NCI-H2081 (cell line): ENCODE results near the gene CFAP410.
"Not testable (repeated sequence)": the region's sequence is repeated elsewhere in the genome, so short reads cannot be mapped to it uniquely, and the experiment has no call there.

Experiments used
- DNase-seq, 2 experiments: peaks; one replicate each; lab custom pipeline; 2025; lab: John Stamatoyannopoulos, UW

Gene CFAP410

DNA sequence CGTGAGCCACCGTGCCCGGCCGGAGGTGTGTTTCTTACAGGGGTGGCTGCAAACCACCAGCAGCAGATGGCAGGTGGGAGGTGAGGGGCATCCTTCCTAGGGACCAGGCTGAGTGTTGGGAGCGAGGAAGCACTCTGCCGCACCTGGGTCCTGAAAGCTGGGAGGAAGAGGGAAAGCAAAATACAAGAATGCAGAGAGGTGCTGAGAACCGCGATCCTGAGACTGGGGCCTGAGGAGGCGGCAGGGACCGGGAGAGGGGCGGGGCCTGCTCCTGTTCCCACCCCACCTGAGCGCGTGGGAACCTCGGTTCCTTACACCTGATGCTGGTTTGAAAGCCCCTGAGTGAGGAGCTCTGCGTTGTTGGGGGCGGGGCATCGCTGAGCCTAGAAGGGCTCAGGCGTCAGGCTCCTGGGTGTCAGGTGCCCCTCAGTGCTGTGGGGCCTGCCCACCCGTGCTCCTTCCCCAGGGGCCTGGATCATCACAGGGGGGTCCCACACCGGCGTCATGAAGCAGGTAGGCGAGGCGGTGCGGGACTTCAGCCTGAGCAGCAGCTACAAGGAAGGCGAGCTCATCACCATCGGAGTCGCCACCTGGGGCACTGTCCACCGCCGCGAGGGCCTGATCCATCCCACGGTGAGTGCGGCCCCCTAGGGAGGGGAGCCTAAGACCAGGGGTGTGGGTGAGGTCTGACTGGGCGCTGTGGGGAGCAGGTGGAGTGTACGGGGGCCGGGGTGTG, 29.7 kb upstream of the CFAP410 start:
- no peak for DNase-seq

DNA sequence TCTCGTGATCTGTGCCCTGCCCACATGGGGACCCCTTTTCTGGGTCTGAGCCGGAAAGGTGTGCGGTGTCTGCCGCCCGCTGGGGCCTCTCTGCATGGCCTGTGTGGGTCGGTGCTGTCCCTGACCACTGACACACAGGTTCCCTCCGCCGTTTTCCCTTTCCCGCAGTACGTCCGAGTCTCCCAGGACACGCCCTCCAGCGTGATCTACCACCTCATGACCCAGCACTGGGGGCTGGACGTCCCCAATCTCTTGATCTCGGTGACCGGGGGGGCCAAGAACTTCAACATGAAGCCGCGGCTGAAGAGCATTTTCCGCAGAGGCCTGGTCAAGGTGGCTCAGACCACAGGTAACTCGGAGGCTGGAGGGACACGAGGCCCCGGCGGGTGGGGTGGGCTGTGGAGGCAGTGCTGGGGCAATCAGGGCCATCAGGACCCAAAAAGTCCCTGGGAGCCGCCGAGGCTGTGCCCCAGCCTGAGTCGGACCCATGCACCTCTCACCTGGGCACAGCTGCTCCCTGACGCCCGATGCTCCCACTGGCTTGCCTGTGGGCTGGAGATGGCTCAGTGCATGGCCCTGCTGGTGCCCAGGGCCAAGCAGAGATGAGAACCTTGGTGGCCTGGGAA, 27.5 kb upstream of the CFAP410 start:
- DNase-seq: no peak

DNA sequence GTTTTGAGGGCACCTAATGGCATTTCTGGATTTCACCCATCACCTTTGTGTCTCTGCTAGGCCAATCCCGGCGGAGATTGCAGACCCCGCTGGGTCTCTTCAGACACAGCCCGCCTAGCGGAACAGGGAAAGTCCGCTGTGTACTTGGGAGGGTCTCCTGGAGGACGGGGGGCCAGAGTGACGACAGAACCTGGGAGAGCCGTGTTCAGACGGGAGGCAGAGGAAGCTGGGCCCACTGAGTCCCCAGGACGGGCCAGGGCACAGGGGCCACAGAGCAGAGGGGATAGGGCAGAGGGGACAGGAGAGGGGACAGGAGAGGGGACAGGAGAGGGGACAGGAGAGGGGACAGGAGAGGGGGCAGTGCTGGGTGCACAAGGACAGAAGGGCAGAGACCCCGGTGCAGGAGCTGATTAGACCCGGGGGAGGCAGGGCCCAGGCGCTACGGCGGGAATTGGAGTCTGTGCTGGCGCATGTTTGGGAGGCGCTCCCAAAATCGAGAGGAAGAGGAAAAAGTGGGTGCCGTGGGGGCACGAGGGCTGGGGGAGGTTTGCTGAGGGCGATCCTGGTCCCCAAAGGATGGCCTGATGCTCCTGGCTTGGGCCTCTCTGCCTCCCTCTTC, 26.9 kb upstream of the CFAP410 start:
- no peak for DNase-seq

GRCh38 chr21:44365251-44365966, 26.2 kb upstream of the CFAP410 start:
- no peak for DNase-seq

GRCh38 chr21:44364151-44365053, 25.2 kb upstream of the CFAP410 start:
- DNase-seq: no peak

DNA sequence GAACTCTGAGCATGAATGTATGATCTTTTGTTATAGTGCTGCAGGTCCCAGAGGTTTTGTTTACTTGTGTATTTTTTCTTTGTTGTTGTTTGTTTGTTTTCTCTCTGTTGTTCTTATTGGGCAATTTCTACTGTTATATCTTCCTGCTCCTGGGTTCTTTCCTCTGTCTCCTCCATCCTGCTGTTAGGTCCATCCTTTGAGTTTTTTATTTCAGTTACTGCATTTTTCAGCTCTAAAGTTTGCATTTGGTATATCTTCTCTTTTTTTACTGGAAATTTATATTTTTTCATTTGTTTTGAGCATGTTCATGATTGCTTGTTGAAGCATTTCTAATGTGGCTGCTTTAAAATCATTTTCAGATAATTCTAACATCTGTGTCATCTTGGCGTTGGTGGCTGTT, 24.1 kb upstream of the CFAP410 start:
- no peak for DNase-seq

- not testable (repeated sequence) for DNase-seq
Measured at GRCh38 chr21:44361903-44362302, 22.7 kb upstream of the CFAP410 start.

DNA sequence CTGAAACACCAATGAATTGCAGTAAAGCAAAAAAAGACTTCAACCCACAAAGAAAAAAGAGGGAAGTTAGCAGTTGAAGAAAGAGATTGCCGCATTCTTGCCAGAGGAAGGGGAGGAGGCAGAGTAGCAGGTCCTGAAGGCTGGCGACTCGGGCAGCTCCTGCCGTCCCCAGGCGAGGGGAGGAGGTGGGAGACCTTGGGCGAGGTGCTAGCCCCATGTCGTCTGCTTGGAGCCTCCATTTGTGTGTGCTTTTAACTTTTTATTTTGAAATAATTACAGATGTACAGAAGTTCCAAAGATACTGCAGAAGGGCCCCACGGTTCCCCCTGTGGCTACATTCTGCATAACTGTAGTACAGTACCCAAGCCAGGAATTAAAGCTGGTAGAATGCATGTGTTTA, 21.0 kb upstream of the CFAP410 start:
- no peak for DNase-seq

- DNase-seq: no peak
Measured at GRCh38 chr21:44359396-44359795, 20.2 kb upstream of the CFAP410 start.

GRCh38 chr21:44357064-44357837, 18.1 kb upstream of the CFAP410 start:
- no peak for DNase-seq

- DNase-seq: no peak
Measured at GRCh38 chr21:44356636-44357035, 17.4 kb upstream of the CFAP410 start.

- DNase-seq: no peak
Measured at GRCh38 chr21:44356160-44356559, 17.0 kb upstream of the CFAP410 start.

DNA sequence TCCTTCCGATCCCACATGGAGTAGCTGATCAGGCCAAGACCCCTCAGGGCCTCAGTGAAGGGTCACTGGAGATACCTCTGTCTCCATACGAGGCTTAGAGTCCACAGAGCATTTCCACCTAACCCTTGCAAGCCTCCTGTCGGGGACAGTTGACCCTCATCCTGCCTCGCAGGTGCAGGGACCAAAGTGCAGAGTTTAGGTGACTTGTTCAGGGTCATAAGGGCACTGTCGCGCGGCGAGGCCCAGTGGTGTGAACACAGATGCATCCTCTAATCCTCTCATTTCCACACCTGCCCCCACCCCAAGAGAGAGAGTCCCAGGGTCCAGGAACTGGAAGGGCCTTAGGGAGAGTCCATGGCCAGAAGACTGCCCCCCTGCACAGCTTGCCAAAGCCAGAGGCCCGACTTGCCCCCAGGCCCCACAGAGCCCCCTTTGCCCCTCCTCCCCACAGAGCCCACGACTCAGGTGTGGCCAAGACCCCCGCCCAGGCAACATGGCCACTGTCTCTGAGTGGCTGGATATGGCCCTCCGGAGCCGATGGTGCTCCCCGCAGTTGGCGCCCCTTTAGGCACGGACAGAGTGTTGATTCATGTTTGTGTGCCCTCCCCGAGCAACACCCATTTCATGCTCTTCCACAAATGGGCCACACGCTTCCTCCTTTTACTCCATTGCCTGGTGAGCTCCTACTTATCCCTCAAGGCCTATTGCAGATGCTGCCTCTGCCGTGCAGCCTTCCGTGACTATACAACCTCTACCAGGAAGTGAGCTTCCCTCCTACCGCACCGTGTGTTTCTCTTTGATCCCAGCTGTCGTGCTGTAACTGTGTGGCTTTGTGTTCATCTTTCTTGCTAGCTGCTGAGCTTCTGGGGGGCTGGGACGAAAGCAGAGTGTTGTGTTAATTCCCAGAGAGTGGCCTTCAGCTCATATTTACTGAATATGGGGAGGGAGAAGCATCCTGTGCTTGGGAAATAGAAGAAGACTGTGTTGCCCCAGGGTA, 15.9 kb upstream of the CFAP410 start:
- DNase-seq: no peak

- no peak for DNase-seq
Measured at GRCh38 chr21:44354001-44354405, 14.8 kb upstream of the CFAP410 start.

DNA sequence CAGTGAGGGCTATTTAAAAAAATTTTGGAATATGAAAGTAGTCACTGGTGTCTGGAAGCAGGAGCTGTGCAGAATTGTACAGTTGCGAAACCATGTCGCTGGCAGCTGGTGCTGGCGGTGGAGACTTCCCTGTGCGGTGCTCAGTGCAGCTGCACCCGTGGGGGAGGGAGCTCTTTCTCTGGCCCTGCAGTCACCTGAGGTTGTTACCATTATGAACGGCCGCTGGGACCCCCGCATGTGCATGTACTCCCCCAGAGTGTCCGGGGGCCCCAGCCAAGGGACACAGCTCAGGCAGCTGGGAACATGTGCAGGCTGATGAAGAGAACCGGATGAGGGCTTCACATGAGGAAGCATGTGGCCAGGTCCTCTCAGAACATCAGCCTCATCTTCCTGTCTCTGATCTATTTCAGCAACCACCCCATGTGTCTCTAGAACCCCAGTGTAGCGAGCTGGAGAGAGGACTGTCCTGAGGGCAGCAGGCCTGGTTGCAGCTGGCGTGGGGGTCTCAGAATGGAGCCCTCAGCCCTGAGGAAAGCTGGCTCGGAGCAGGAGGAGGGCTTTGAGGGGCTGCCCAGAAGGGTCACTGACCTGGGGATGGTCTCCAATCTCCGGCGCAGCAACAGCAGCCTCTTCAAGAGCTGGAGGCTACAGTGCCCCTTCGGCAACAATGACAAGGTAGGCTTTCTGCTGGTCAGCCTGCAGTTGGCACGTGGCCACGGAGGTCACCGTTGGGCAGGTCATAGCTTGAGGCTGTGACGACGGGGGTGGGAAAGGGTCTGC, 14.2 kb upstream of the CFAP410 start, which contains the start of gene TRPM2:
TRPM2 (plus strand) TSS at position 431 of the 780 bp plus-strand sequence; CDS start at position 511, 80 bp downstream.
- DNase-seq: no peak

GRCh38 chr21:44352253-44352860, 13.2 kb upstream of the CFAP410 start:
- DNase-seq: no peak

DNA sequence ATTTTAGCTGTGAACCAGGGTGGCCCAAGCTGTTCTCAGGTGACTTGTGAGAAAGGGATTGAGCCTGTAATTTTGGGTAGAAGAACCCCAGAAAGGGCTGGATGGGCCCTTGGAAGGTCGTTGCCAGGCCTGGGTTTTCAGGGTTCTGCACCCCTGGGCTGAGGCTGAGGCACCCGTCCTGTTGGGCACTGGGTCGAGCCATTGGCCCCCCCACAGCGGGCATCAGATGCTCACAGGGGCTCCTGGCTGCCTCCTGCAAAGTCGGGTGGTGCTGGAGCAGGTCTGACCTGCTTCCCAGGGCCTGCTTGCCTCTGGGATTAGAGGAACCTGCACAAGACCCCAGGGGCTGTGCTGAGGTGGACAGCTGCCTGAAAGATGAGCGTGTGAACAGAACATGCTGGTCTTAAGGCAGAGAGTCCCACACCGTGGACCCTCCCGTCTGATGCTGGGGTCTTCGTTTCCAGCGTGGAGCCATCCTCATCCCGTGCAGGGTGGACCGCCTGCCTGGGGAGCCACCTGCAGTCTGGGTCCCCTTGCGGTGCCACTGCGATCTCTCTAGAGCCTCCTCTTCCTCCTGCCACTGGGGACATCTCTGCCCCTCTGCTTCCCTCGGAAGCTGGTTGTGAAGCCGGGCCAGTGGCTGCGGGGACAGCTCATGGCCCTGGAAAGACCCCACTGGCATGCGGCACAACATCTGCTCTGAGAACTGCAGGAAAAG, 12.5 kb upstream of the CFAP410 start:
- DNase-seq: no peak
